T-helper 1 cell treated with Interleukin-12 subunit alpha and Interleukin-12 subunit beta and Interleukin-4 antibody, amounts not matched to agents 30 μg/mL and 1 μg/mL, for 36 hours (primary cell): ENCODE data around the gene GNAL.
"Not testable (repeated sequence)": the region's sequence is repeated elsewhere in the genome, so short reads cannot be mapped to it uniquely, and the experiment has no call there.

Experiments
- H3K27ac Mint-ChIP-seq: one replicate; pipeline ENCODE4 v1.8.0; 2021; ENCODE audit warnings: mild to moderate bottlenecking, mixed read lengths
- H3K27me3 Mint-ChIP-seq: one replicate; pipeline ENCODE4 v1.8.0; 2021; ENCODE audit warnings: low read depth, mixed read lengths
- H3K36me3 Mint-ChIP-seq: one replicate; pipeline ENCODE4 v1.8.0; 2021; ENCODE audit warnings: low read depth, mixed read lengths
- H3K4me1 Mint-ChIP-seq: one replicate; pipeline ENCODE4 v1.8.0; 2021; ENCODE audit warnings: low read depth, mixed read lengths
- H3K4me3 Mint-ChIP-seq: one replicate; pipeline ENCODE4 v1.8.0; 2021; ENCODE audit warnings: mild to moderate bottlenecking, moderate library complexity, mixed read lengths
- H3K9me3 Mint-ChIP-seq: one replicate; pipeline ENCODE4 v1.8.0; 2021; ENCODE audit warnings: mixed read lengths

Gene GNAL

GRCh38 chr18:11676867-11677266 is 12.2 kb upstream of the GNAL start:
- Mint-ChIP-seq H3K9me3 (no peaks in the 10 kb centered on the region), H3K4me3 (no peak overlapping the region), H3K4me1 (no peaks in the 10 kb centered on the region), H3K27me3 (peaks cover 13% of the 10 kb centered on the region), H3K27ac (no peak overlapping the region), H3K36me3 (no peaks in the 10 kb centered on the region)

GRCh38 chr18:11678211-11678610 is 10.9 kb upstream of the GNAL start:
- no peaks in the 10 kb centered on the region for H3K36me3 Mint-ChIP-seq
- no peak overlapping the region for H3K4me3 Mint-ChIP-seq
- H3K27me3 Mint-ChIP-seq: peaks cover 19% of the 10 kb centered on the region
- H3K9me3 Mint-ChIP-seq: no peaks in the 10 kb centered on the region
- no peak overlapping the region for H3K27ac Mint-ChIP-seq
- H3K4me1 Mint-ChIP-seq: no peaks in the 10 kb centered on the region

GRCh38 chr18:11689669-11690565 is 853 bp downstream of the GNAL start:
- H3K9me3 Mint-ChIP-seq: no peaks in the 10 kb centered on the region
- no peaks in the 10 kb centered on the region for H3K36me3 Mint-ChIP-seq
- peaks cover 61% of the 10 kb centered on the region for H3K27me3 Mint-ChIP-seq
- H3K4me3 Mint-ChIP-seq: peak overlapping the region; percentile 40
- H3K27ac Mint-ChIP-seq: no peak overlapping the region
- H3K4me1 Mint-ChIP-seq: peaks cover 9% of the 10 kb centered on the region

GRCh38 chr18:11690660-11691059 is 1.6 kb downstream of the GNAL start:
- not testable (repeated sequence) for H3K27ac Mint-ChIP-seq, H3K36me3 Mint-ChIP-seq, H3K4me1 Mint-ChIP-seq, H3K4me3 Mint-ChIP-seq, H3K9me3 Mint-ChIP-seq
- peaks cover 60% of the 10 kb centered on the region for H3K27me3 Mint-ChIP-seq

GRCh38 chr18:11695736-11696135 is 6.7 kb downstream of the GNAL start:
- Mint-ChIP-seq H3K4me1 (no peaks in the 10 kb centered on the region), H3K36me3 (no peaks in the 10 kb centered on the region), H3K9me3 (no peaks in the 10 kb centered on the region), H3K27ac (no peak overlapping the region), H3K27me3 (peaks cover 36% of the 10 kb centered on the region), H3K4me3 (no peak overlapping the region)

GRCh38 chr18:11696451-11696850 is 7.4 kb downstream of the GNAL start:
- Mint-ChIP-seq H3K36me3 (no peaks in the 10 kb centered on the region), H3K4me1 (no peaks in the 10 kb centered on the region), H3K4me3 (no peak overlapping the region), H3K27ac (no peak overlapping the region), H3K9me3 (no peaks in the 10 kb centered on the region), H3K27me3 (peaks cover 34% of the 10 kb centered on the region)

GRCh38 chr18:11700876-11701275 is 11.8 kb downstream of the GNAL start:
- H3K36me3 Mint-ChIP-seq: no peaks in the 10 kb centered on the region
- peaks cover 11% of the 10 kb centered on the region for H3K27me3 Mint-ChIP-seq
- no peak overlapping the region for H3K27ac Mint-ChIP-seq
- H3K4me3 Mint-ChIP-seq: no peak overlapping the region
- H3K9me3 Mint-ChIP-seq: no peaks in the 10 kb centered on the region
- no peaks in the 10 kb centered on the region for H3K4me1 Mint-ChIP-seq

- H3K9me3 Mint-ChIP-seq: no peaks in the 10 kb centered on the region
- H3K36me3 Mint-ChIP-seq: no peaks in the 10 kb centered on the region
- H3K4me1 Mint-ChIP-seq: no peaks in the 10 kb centered on the region
- peaks cover 26% of the 10 kb centered on the region for H3K27me3 Mint-ChIP-seq
- H3K27ac Mint-ChIP-seq: no peak overlapping the region
- H3K4me3 Mint-ChIP-seq: no peak overlapping the region
Measured at GRCh38 chr18:11710578-11710977, 21.5 kb downstream of the GNAL start.

- Mint-ChIP-seq H3K9me3 (no peaks in the 10 kb centered on the region), H3K4me3 (no peak overlapping the region), H3K27me3 (peaks cover 27% of the 10 kb centered on the region), H3K4me1 (no peaks in the 10 kb centered on the region), H3K36me3 (no peaks in the 10 kb centered on the region), H3K27ac (no peak overlapping the region)
Measured at GRCh38 chr18:11713756-11714155, 24.7 kb downstream of the GNAL start.

- Mint-ChIP-seq H3K36me3 (no peaks in the 10 kb centered on the region), H3K27ac (no peak overlapping the region)
Measured at GRCh38 chr18:11714244-11714918, 25.3 kb downstream of the GNAL start.

GRCh38 chr18:11716767-11717315 is 27.8 kb downstream of the GNAL start:
- not testable (repeated sequence) for H3K4me3 Mint-ChIP-seq, H3K4me1 Mint-ChIP-seq, H3K9me3 Mint-ChIP-seq, H3K36me3 Mint-ChIP-seq, H3K27ac Mint-ChIP-seq
- peaks cover 14% of the 10 kb centered on the region for H3K27me3 Mint-ChIP-seq

More at GRCh38 chr18:11714244-11714918, 25.3 kb downstream of the GNAL start:
- Mint-ChIP-seq H3K9me3 (no peaks in the 10 kb centered on the region), H3K27me3 (peaks cover 24% of the 10 kb centered on the region), H3K4me3 (no peak overlapping the region), H3K4me1 (no peaks in the 10 kb centered on the region)

- Mint-ChIP-seq H3K36me3 (no peaks in the 10 kb centered on the region), H3K4me3 (no peak overlapping the region), H3K4me1 (no peaks in the 10 kb centered on the region), H3K9me3 (no peaks in the 10 kb centered on the region), H3K27ac (no peak overlapping the region), H3K27me3 (peaks cover 9% of the 10 kb centered on the region)
Measured at GRCh38 chr18:11719050-11719449, 30.0 kb downstream of the GNAL start.

GRCh38 chr18:11719621-11720020 is 30.6 kb downstream of the GNAL start:
- Mint-ChIP-seq H3K27me3 (peaks cover 5% of the 10 kb centered on the region), H3K27ac (no peak overlapping the region), H3K9me3 (no peaks in the 10 kb centered on the region), H3K36me3 (no peaks in the 10 kb centered on the region), H3K4me1 (no peaks in the 10 kb centered on the region), H3K4me3 (no peak overlapping the region)

GRCh38 chr18:11721720-11722119 is 32.7 kb downstream of the GNAL start:
- no peaks in the 10 kb centered on the region for H3K36me3 Mint-ChIP-seq
- H3K4me1 Mint-ChIP-seq: no peaks in the 10 kb centered on the region
- H3K4me3 Mint-ChIP-seq: no peak overlapping the region
- no peaks in the 10 kb centered on the region for H3K9me3 Mint-ChIP-seq
- peaks cover 5% of the 10 kb centered on the region for H3K27me3 Mint-ChIP-seq
- H3K27ac Mint-ChIP-seq: no peak overlapping the region

- no peaks in the 10 kb centered on the region for H3K9me3 Mint-ChIP-seq
- H3K4me1 Mint-ChIP-seq: no peaks in the 10 kb centered on the region
- H3K27me3 Mint-ChIP-seq: peaks cover 9% of the 10 kb centered on the region
- no peak overlapping the region for H3K27ac Mint-ChIP-seq
- H3K36me3 Mint-ChIP-seq: no peaks in the 10 kb centered on the region
- H3K4me3 Mint-ChIP-seq: no peak overlapping the region
Measured at GRCh38 chr18:11724781-11725180, 35.7 kb downstream of the GNAL start.
